Thyroid gland (tissue), 4 donors: ENCODE data around the gene C11orf71. TPM values are rescaled to one million over a fixed set of nuclear protein-coding genes. Genes with fewer than 3 reads are reported as not detected.

Source experiments
- DNase-seq, 2 donors: peaks; one replicate each; pipeline ENCODE4 v3.0.0-alpha.2; 2019
- H3K27ac ChIP-seq, 3 donors: fragments of 200-600 bp; sonication (generic); 1 replicate in 2 of 3; 2 replicates in 1 of 3; pipeline ENCODE4 v1.5.1; 2016 to 2019; ENCODE audit warnings: mild to moderate bottlenecking in 1 of 3, moderate library complexity in 1 of 3
- H3K27me3 ChIP-seq: fragments of 200-600 bp; sonication (generic); one replicate; pipeline ENCODE4 v1.5.1; 2019
- H3K36me3 ChIP-seq, 2 donors: fragments of 200-600 bp; sonication (generic); one replicate each; pipeline ENCODE4 v1.5.1; 2016 to 2019
- H3K4me1 ChIP-seq, 2 donors: fragments of 200-600 bp; sonication (generic); one replicate each; pipeline ENCODE4 v1.5.1; 2017 to 2019
- H3K4me3 ChIP-seq, 3 donors: fragments of 200-600 bp; sonication (generic); replicated peaks in 1 of 3; 1 replicate in 2 of 3; 2 replicates in 1 of 3; pipeline ENCODE4 v1.5.1; 2016; ENCODE audit warnings: mild to moderate bottlenecking in 1 of 3
- H3K9me3 ChIP-seq: fragments of 200-600 bp; sonication (generic); one replicate; pipeline ENCODE4 v1.5.1; 2017
- POLR2A ChIP-seq, 2 donors: fragments of 450-650 bp; IDR thresholded peaks; one replicate each; pipeline ENCODE4 v1.6.1; 2017; ENCODE audit warnings: antibody characterized with exemption in 2 of 2, mild to moderate bottlenecking in 2 of 2, moderate library complexity in 1 of 2
- WGBS, 2 donors: methylation state at CpG; one replicate each; pipeline ENCODE4 v1.1.5; 2017; 5-methylcytosine and 5-hydroxymethylcytosine counted together
- intact Hi-C: fragments of 100-400 bp; cut with DNase I; formaldehyde crosslinking; loops from one replicate; pipeline ENCODE4 v1.15.1; 2023
- total RNA-seq, 4 donors: library from RNA; depleted of rRNA; stranded (reverse); fragments of >200 nt; gene quantifications; one replicate each; pipeline ENCODE4 v1.2.3, GENCODE V29; 2016
- TF ChIP-seq, protein P1 (sequence below), 6 experiments: fragments of 200-600 bp in 3 of 6; fragments of 450-650 bp in 3 of 6; sonication (generic) in 3 of 6; IDR thresholded peaks; one replicate each; pipeline ENCODE4 v1.5.1; 2016 to 2019; ENCODE audit warnings: antibody characterized with exemption in 6 of 6, mild to moderate bottlenecking in 2 of 6, inconsistent platforms in 1 of 6, moderate library complexity in 1 of 6

Gene C11orf71
- total RNA-seq, 4 donors from 2014 or later, result 13.6 to 19.7 (median 16.2) TPM

DNA sequence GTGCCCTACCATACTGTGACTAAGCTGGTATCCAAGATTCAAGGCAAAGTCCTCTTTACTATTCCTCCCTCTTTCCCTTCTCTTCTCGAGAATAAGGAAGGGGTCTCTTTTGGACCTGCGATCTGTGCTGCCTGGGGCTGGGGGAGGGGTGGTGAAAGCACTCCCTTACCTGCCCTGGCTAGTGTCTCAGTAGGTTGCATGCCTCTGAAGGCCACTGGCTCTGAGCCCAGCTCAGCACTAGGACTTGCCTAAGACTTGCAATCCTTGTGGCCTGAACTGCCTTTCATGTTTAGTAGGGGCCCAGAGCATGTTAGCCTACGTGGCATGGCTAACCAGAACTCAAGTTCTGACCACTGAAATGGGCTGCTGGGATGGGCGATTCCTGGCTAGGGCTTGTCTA lies 26.0 kb upstream of the C11orf71 start:
- TF ChIP-seq POLR2A (IDR thresholded peaks at IDR 0.05), result no peak
- TF ChIP-seq, protein P1, sequence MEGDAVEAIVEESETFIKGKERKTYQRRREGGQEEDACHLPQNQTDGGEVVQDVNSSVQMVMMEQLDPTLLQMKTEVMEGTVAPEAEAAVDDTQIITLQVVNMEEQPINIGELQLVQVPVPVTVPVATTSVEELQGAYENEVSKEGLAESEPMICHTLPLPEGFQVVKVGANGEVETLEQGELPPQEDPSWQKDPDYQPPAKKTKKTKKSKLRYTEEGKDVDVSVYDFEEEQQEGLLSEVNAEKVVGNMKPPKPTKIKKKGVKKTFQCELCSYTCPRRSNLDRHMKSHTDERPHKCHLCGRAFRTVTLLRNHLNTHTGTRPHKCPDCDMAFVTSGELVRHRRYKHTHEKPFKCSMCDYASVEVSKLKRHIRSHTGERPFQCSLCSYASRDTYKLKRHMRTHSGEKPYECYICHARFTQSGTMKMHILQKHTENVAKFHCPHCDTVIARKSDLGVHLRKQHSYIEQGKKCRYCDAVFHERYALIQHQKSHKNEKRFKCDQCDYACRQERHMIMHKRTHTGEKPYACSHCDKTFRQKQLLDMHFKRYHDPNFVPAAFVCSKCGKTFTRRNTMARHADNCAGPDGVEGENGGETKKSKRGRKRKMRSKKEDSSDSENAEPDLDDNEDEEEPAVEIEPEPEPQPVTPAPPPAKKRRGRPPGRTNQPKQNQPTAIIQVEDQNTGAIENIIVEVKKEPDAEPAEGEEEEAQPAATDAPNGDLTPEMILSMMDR (IDR thresholded peaks at IDR 0.05), result no peak
- Histone ChIP-seq H3K4me1 (no peaks in the 10 kb centered on the region), H3K4me3 (no peak overlapping the region), H3K9me3 (no peaks in the 10 kb centered on the region), H3K27me3 (no peaks in the 10 kb centered on the region), H3K36me3 (no peaks in the 10 kb centered on the region), H3K27ac (no peak overlapping the region)
- WGBS, 2 donors, result 92 to 98% methylated on average over 3 to 4 of the region's 4 CpGs
- DNase-seq, result no peak
- intact Hi-C loops, result no loop called here

DNA sequence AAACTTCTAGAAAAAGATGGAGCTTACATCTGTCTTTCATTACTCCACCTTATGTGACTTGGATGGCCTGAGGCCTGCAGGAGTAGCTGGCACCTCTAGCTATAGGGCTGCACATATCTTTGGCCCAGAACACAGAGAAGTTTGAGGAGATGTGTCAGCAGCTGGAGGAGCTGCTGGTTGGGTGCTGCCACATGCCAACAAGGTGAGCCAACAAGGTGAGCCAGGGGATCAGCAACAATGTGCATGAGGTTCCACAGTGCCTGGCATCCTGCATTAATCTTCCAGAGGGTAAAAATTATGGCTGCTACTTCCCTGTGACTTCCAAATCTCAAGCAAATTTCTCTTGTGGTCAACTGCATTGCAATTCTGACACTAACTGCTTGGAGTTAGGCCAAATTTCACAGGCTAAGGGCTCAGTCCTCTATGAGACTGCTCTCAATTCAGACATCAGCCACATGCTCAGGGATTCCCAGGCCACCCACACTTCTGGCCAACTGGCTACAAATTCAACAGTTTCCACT lies 16.2 kb upstream of the C11orf71 start:
- DNase-seq, result no peak
- Histone ChIP-seq H3K9me3 (no peaks in the 10 kb centered on the region), H3K4me3 (no peak overlapping the region), H3K4me1 (no peaks in the 10 kb centered on the region), H3K27me3 (no peaks in the 10 kb centered on the region), H3K36me3 (peaks cover 0 to 3% of the 10 kb centered on the region in 2 donors), H3K27ac (no peak overlapping the region)
- TF ChIP-seq POLR2A (IDR thresholded peaks at IDR 0.05), result no peak
- TF ChIP-seq, protein P1 (IDR thresholded peaks at IDR 0.05), result no peak
- intact Hi-C loops, result no loop called here

- no peak overlapping the region for H3K27ac ChIP-seq
- no peak for DNase-seq
- H3K36me3 ChIP-seq, result peaks cover 6 to 8% of the 10 kb centered on the region in 2 donors
- H3K9me3 ChIP-seq, result no peaks in the 10 kb centered on the region
- H3K4me3 ChIP-seq, result no peak overlapping the region
- WGBS, 2 donors, result 90 to 95% methylated on average over 10 of the region's 10 CpGs
- TF ChIP-seq POLR2A (IDR thresholded peaks at IDR 0.05), result no peak
- TF ChIP-seq, protein P1 (IDR thresholded peaks at IDR 0.05), result no peak
- no peaks in the 10 kb centered on the region for H3K27me3 ChIP-seq
- intact Hi-C loops, result no loop called here
- H3K4me1 ChIP-seq, result no peaks in the 10 kb centered on the region
Observed at GRCh38 chr11:114413958-114414357, 13.6 kb upstream of the C11orf71 start.

- WGBS, 2 donors, result 96 to 100% methylated on average over 4 of the region's 4 CpGs
- no peak overlapping the region for H3K27ac ChIP-seq
- no peak overlapping the region for H3K4me3 ChIP-seq
- no peaks in the 10 kb centered on the region for H3K4me1 ChIP-seq
- no peak for DNase-seq
- no peaks in the 10 kb centered on the region for H3K27me3 ChIP-seq
- peaks cover 7 to 15% of the 10 kb centered on the region in 2 donors for H3K36me3 ChIP-seq
- intact Hi-C loops, result no loop called here
- H3K9me3 ChIP-seq, result no peaks in the 10 kb centered on the region
- TF ChIP-seq, protein P1 (IDR thresholded peaks at IDR 0.05), result no peak
- TF ChIP-seq POLR2A (IDR thresholded peaks at IDR 0.05), result no peak
Observed at GRCh38 chr11:114412946-114413345, 12.6 kb upstream of the C11orf71 start.

- WGBS, 2 donors, result 1 to 2% methylated on average over 4 of the region's 4 CpGs
- peaks cover 15 to 24% of the 10 kb centered on the region in 2 donors for H3K4me1 ChIP-seq
Observed at GRCh38 chr11:114401311-114401710, 1.0 kb upstream of the C11orf71 start.

More at GRCh38 chr11:114401311-114401710, 1.0 kb upstream of the C11orf71 start:
- Histone ChIP-seq H3K27me3 (no peaks in the 10 kb centered on the region), H3K9me3 (no peaks in the 10 kb centered on the region), H3K27ac (peak overlapping the region; percentile 90 to 99 (median 98)), H3K4me3 (peak overlapping the region; percentile 46 to 77 (median 59)), H3K36me3 (peaks cover 6 to 7% of the 10 kb centered on the region in 2 donors)
- intact Hi-C loops, result no loop called here
- DNase-seq, result no peak
- no peak for TF ChIP-seq POLR2A (IDR thresholded peaks at IDR 0.05)
- TF ChIP-seq, protein P1 (IDR thresholded peaks at IDR 0.05), result no peak
